ENCODE results near the gene INSIG1.

The INSIG1 gene

DNA sequence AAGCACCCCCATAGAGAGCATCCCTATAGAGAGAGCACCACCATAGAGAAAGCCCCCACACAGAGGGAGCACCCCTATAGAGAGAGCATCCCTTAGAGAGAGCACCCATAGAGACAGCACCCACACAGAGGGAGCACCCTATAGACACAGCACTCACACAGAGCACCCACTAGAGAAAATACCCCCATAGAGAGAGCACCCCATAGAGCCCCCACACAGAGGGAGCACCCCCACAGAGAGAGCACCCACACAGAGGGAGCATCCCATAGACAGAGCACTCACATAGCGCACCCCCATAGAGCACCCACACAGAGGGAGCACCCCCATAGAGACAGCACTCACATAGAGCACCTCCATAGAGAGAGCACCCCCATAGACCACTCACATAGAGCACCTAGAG lies 48.6 kb downstream of the INSIG1 start:
- no peaks in the 10 kb centered on the region for H3K9me3 ChIP-seq (ENCODE audit: low read length)
- peaks cover 0 to 40% of the 10 kb centered on the region in 2 donors for H3K27me3 ChIP-seq (ENCODE audit: control insufficient read depth in 1 of 2, insufficient read depth in 2 of 2, low read length in 2 of 2)
- no peaks in the 10 kb centered on the region for H3K36me3 ChIP-seq (ENCODE audit: insufficient read depth, low read length)
- H3K4me1 ChIP-seq (ENCODE audit: insufficient read depth, low read length) = no peaks in the 10 kb centered on the region
- no peak overlapping the region for H3K4me3 ChIP-seq (ENCODE audit: low read depth in 1 of 2, low read length in 2 of 2)
- no peak overlapping the region for H3K9ac ChIP-seq (ENCODE audit: low read length)
- no peak overlapping the region for H3K27ac ChIP-seq (ENCODE audit: low read depth, low read length)

DNA sequence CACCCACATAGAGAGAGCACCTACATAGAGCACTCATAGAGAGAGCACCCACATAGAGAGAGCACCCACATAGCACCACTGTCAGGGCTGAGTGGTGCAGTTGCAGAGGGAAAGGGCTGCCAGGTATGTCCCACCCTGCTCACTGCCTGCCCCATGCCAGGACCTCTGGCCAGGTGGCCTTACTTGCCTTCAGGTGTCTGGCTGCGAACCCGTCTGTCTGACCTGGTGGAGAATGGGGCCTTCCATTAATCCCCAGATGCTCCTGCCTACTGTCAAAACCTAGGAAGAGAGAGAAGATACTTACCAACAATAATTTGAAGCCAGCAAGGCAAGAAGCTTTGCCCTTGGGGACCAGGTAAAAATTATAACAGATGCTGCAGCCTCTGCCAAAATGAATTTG lies 51.1 kb downstream of the INSIG1 start:
- no peaks in the 10 kb centered on the region for H3K4me1 ChIP-seq (ENCODE audit: insufficient read depth, low read length)
- peaks cover 0 to 40% of the 10 kb centered on the region in 2 donors for H3K27me3 ChIP-seq (ENCODE audit: control insufficient read depth in 1 of 2, insufficient read depth in 2 of 2, low read length in 2 of 2)
- H3K4me3 ChIP-seq (ENCODE audit: low read depth in 1 of 2, low read length in 2 of 2) = no peak overlapping the region
- H3K9ac ChIP-seq (ENCODE audit: low read length) = no peak overlapping the region
- H3K27ac ChIP-seq (ENCODE audit: low read depth, low read length) = no peak overlapping the region
- H3K36me3 ChIP-seq (ENCODE audit: insufficient read depth, low read length) = no peaks in the 10 kb centered on the region
- H3K9me3 ChIP-seq (ENCODE audit: low read length) = no peaks in the 10 kb centered on the region

DNA sequence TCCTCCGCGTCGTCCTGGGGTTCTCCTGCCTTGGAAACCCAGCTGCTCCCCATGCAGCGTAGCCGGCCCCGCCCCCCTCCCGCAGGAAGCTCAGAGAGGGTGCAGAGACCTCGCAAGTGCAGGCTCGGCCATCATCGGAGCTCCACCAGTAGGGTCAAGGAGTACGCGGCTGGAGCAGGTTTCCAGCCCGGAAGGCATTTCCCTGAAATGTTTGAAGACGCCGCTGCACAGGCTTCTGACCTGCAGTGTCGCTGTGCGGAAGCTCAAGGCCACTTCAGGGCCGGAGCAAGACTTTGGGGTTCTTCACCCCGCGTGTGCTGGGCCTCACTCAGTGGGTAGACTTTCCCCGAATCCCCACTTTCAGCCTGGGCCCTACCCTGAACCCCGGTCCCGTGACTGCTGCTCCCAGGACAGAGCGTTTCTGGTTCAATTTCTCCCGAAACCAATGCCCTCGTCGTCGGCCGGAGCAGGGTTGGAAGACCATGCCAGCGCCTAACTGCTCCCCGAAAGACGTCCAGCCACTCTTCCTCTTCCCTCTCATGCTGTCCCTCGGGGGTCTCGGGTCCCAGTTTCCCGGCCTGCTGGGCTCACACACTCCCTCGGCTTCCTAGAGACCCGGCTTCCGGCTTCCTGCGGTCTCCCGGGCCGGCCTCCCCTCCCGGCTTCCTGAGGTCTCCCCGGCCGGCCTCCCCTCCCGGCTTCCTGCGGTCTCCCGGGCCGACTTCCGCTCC lies 52.1 kb downstream of the INSIG1 start:
- Histone ChIP-seq H3K4me3 (ENCODE audit: low read depth in 1 of 2, low read length in 2 of 2) (no peak overlapping the region), H3K9me3 (ENCODE audit: low read length) (no peaks in the 10 kb centered on the region), H3K4me1 (ENCODE audit: insufficient read depth, low read length) (no peaks in the 10 kb centered on the region), H3K27ac (ENCODE audit: low read depth, low read length) (no peak overlapping the region), H3K27me3 (ENCODE audit: control insufficient read depth in 1 of 2, insufficient read depth in 2 of 2, low read length in 2 of 2) (peaks cover 0 to 36% of the 10 kb centered on the region in 2 donors), H3K36me3 (ENCODE audit: insufficient read depth, low read length) (no peaks in the 10 kb centered on the region), H3K9ac (ENCODE audit: low read length) (no peak overlapping the region)

DNA sequence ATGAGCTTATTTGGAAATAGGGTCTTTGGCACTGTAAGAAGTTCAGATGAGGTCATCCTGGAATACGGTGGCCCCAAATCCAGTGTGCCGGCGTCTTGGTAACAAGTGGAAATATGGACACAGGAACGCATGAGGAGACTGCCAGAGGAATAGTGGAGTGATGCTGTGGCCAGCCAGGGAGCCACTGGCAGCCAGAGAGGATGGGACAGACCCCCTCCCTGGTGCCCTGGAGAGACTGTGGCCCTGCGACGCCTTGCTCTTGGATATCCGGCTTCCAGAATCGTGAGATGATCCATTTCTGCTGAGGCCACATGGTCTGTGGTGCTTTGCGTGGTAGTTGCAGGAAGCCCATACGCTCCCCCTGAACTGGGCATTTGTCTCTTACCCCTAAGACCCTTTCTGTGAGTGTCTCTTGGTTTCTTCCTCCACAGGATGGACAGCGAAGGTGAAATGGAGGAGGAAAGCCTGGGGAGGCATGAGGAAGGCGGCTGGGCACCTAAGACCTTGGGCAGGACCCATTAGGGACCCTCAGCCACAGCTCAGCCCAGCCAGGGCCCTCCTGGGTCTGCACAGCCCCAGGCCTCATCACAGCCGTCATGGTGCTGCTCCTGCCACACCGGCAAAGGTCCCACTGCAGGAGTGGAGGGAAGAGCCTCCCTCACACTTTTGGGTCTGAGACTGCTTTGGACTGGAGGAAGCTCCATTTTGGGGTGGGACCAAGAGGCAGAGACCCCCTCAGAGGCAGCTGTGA lies 53.6 kb downstream of the INSIG1 start:
- Histone ChIP-seq H3K9me3 (ENCODE audit: low read length) (no peaks in the 10 kb centered on the region), H3K4me1 (ENCODE audit: insufficient read depth, low read length) (no peaks in the 10 kb centered on the region), H3K27me3 (ENCODE audit: control insufficient read depth in 1 of 2, insufficient read depth in 2 of 2, low read length in 2 of 2) (peaks cover 0 to 26% of the 10 kb centered on the region in 2 donors), H3K9ac (ENCODE audit: low read length) (no peak overlapping the region), H3K4me3 (ENCODE audit: low read depth in 1 of 2, low read length in 2 of 2) (no peak overlapping the region), H3K36me3 (ENCODE audit: insufficient read depth, low read length) (no peaks in the 10 kb centered on the region), H3K27ac (ENCODE audit: low read depth, low read length) (no peak overlapping the region)

DNA sequence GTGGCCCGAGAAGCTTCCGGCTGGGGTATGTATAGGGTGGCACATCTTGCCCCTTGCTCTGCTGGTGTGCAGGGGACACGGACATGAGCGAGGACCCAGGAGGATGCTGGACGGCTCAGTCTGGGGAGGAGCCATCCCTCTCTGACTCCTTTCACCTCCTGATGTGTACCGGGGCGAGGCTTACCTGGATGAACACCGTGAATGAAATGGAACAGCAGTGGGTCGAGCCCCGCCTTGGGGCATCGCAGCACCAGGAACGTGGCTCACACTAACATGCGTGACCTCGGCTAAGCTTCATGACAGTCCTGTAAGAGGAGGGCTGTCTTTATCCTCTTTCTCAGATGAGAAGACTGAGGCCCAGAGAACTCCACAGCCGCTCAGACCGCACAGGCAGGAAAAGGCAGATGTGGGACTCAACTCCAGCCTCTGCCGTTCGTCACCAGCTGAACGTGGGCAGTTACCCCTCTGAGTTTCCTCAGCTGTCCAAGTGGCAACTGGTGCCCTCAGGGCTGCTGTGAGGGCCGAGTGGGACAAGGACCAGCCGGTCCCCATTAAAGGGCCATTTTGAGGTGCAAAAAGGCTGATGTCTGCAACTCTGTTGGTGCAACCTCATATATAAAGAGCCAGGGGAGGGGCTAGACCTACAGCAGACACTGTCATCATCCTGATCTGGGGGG lies 54.5 kb downstream of the INSIG1 start:
- Histone ChIP-seq H3K9ac (ENCODE audit: low read length) (no peak overlapping the region), H3K36me3 (ENCODE audit: insufficient read depth, low read length) (no peaks in the 10 kb centered on the region), H3K9me3 (ENCODE audit: low read length) (no peaks in the 10 kb centered on the region), H3K27me3 (ENCODE audit: control insufficient read depth in 1 of 2, insufficient read depth in 2 of 2, low read length in 2 of 2) (peaks cover 0 to 29% of the 10 kb centered on the region in 2 donors), H3K4me1 (ENCODE audit: insufficient read depth, low read length) (no peaks in the 10 kb centered on the region), H3K27ac (ENCODE audit: low read depth, low read length) (no peak overlapping the region), H3K4me3 (ENCODE audit: low read depth in 1 of 2, low read length in 2 of 2) (no peak overlapping the region)

GRCh38 chr7:155352753-155353115 lies 55.1 kb downstream of the INSIG1 start:
- Histone ChIP-seq H3K9ac (ENCODE audit: low read length) (no peak overlapping the region), H3K4me3 (ENCODE audit: low read depth in 1 of 2, low read length in 2 of 2) (no peak overlapping the region), H3K36me3 (ENCODE audit: insufficient read depth, low read length) (no peaks in the 10 kb centered on the region), H3K9me3 (ENCODE audit: low read length) (no peaks in the 10 kb centered on the region), H3K27ac (ENCODE audit: low read depth, low read length) (no peak overlapping the region), H3K27me3 (ENCODE audit: control insufficient read depth in 1 of 2, insufficient read depth in 2 of 2, low read length in 2 of 2) (peaks cover 0 to 32% of the 10 kb centered on the region in 2 donors), H3K4me1 (ENCODE audit: insufficient read depth, low read length) (no peaks in the 10 kb centered on the region)

- Histone ChIP-seq H3K27me3 (ENCODE audit: control insufficient read depth in 1 of 2, insufficient read depth in 2 of 2, low read length in 2 of 2) (peaks cover 0 to 39% of the 10 kb centered on the region in 2 donors), H3K36me3 (ENCODE audit: insufficient read depth, low read length) (no peaks in the 10 kb centered on the region), H3K4me1 (ENCODE audit: insufficient read depth, low read length) (no peaks in the 10 kb centered on the region), H3K9me3 (ENCODE audit: low read length) (no peaks in the 10 kb centered on the region), H3K4me3 (ENCODE audit: low read depth in 1 of 2, low read length in 2 of 2) (no peak overlapping the region), H3K9ac (ENCODE audit: low read length) (no peak overlapping the region), H3K27ac (ENCODE audit: low read depth, low read length) (no peak overlapping the region)
These were observed 55.7 kb downstream of the INSIG1 start for GRCh38 chr7:155353256-155353897.

DNA sequence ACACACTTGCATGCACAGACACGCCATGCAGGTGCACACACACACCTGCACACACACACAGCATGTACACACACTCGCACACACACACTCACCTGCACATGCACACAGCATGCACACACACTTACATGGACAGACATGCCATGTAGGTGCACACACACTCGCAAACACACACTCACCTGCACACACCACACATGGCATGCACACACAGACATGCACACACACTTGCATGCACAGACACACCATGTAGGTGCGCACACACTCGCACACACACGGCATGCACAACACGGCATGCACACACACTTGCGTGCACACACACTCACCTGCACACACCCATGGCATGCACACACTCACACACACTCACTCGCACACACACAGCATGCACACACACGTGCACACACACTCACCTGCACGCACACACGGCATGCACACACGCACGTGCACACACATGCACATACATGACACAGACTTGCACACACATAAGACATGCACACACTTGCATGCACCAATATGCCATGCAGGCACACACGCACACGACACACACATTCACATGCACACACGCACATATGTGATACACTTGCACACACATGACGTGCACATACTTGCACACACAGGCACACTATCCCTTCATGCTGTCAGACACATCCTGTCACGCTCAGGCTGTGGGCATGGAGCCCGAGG lies 56.8 kb downstream of the INSIG1 start:
- H3K36me3 ChIP-seq (ENCODE audit: insufficient read depth, low read length) = no peaks in the 10 kb centered on the region
- no peaks in the 10 kb centered on the region for H3K4me1 ChIP-seq (ENCODE audit: insufficient read depth, low read length)
- no peak overlapping the region for H3K27ac ChIP-seq (ENCODE audit: low read depth, low read length)
- H3K4me3 ChIP-seq (ENCODE audit: low read depth in 1 of 2, low read length in 2 of 2) = no peak overlapping the region
- H3K9ac ChIP-seq (ENCODE audit: low read length) = no peak overlapping the region
- H3K27me3 ChIP-seq (ENCODE audit: control insufficient read depth in 1 of 2, insufficient read depth in 2 of 2, low read length in 2 of 2) = peaks cover 0 to 40% of the 10 kb centered on the region in 2 donors
- H3K9me3 ChIP-seq (ENCODE audit: low read length) = no peaks in the 10 kb centered on the region

GRCh38 chr7:155355176-155355575 lies 57.5 kb downstream of the INSIG1 start:
- H3K36me3 ChIP-seq (ENCODE audit: insufficient read depth, low read length) = no peaks in the 10 kb centered on the region
- H3K4me1 ChIP-seq (ENCODE audit: insufficient read depth, low read length) = no peaks in the 10 kb centered on the region
- no peak overlapping the region for H3K27ac ChIP-seq (ENCODE audit: low read depth, low read length)
- H3K27me3 ChIP-seq (ENCODE audit: control insufficient read depth in 1 of 2, insufficient read depth in 2 of 2, low read length in 2 of 2) = peaks cover 4 to 40% of the 10 kb centered on the region in 2 donors
- no peak overlapping the region for H3K9ac ChIP-seq (ENCODE audit: low read length)
- H3K9me3 ChIP-seq (ENCODE audit: low read length) = no peaks in the 10 kb centered on the region
- H3K4me3 ChIP-seq (ENCODE audit: low read depth in 1 of 2, low read length in 2 of 2) = no peak overlapping the region

DNA sequence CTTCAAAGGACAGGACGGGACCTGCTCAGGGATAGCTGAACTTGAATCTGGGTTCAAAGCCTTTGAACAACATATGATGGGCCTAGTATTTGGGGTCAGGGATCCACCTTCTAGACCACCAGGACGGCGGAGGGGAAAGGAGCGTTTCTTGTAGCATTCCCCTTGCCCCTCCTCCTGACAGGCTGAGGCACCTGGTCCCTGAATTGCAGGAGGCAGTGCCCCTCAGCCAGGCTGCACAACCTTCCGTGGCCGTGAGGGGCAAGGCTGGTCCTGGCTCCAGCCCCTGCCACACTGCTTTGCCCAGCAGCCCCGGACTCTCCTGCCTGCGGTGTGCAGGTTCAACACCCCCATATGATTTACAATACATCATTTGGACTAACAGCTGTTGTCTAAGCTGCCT lies 58.1 kb downstream of the INSIG1 start:
- Histone ChIP-seq H3K36me3 (ENCODE audit: insufficient read depth, low read length) (no peaks in the 10 kb centered on the region), H3K9ac (ENCODE audit: low read length) (no peak overlapping the region), H3K27me3 (ENCODE audit: control insufficient read depth in 1 of 2, insufficient read depth in 2 of 2, low read length in 2 of 2) (peaks cover 4 to 35% of the 10 kb centered on the region in 2 donors), H3K9me3 (ENCODE audit: low read length) (no peaks in the 10 kb centered on the region), H3K4me1 (ENCODE audit: insufficient read depth, low read length) (no peaks in the 10 kb centered on the region), H3K4me3 (ENCODE audit: low read depth in 1 of 2, low read length in 2 of 2) (no peak overlapping the region), H3K27ac (ENCODE audit: low read depth, low read length) (no peak overlapping the region)

Measured in muscle layer of colon (tissue), 2 donors.